ENCODE results near the gene RAD51B. TPM values are rescaled to one million over a fixed set of nuclear protein-coding genes. Genes with fewer than 3 reads are reported as not detected.
A peak's percentile ranks its signal among the peaks of the same experiment; 100 is the strongest.

The RAD51B gene
- total RNA-seq, 2 donors from 2014 or later, result 22.8 to 33.8 TPM

DNA sequence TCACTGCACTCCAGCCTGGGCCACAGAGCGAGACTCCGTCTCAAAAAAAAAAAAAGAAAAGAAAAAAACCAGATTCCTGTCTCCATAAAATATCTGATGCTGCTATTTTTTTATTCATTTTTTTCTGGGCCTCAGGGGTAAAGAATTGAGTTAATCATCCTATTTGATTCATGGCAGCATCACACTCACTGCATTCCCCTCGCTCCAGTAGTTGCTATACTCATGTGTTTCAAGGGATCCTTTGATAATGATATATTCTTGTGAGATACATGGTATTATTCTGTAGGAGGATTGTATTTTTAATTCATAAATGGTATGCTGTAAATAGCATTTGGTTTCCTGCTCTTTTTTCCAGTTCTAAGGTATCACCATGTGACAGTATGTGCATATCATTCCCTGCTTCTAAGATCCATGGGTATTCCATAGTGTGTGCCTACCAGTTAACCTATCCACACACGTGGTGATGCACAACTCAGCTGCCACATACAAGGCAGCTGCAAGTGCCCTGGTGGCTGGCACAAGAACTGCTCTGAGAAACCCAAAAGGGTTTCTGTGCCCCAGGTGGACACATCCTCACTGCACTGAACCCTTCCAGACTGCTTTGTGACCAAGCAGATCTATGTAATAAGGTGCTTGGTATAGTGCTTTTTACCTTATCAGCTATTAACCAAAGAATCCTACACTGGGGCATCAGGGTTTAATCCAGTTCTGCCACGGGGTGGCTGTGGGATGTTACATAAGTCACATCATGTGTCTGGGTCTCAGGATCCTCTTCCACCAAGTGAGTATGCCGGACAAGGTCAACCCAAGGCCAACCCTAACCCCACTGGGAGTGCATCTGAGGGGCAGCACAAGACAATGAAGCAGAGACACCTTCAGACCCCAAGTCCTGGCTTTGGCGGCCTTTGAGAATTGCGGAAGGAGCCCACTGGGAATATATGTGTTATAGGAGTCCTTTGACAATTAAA lies 898.7 kb downstream of the RAD51B start:
- no peak overlapping the region for H3K4me3 ChIP-seq (ENCODE audit: low read length)
- peak; percentile 64 for DNase-seq
- H3K27ac ChIP-seq (ENCODE audit: low read depth, low read length), result no peak overlapping the region
- 91 to 92% methylated on average over 8 of the region's 8 CpGs for WGBS, 2 experiments (ENCODE audit: insufficient coverage in 1 of 2, insufficient read length in 1 of 2)
- peaks cover 4% of the 10 kb centered on the region for H3K4me1 ChIP-seq (ENCODE audit: control insufficient read depth, insufficient read depth, low read length)
- Mint-ChIP-seq H3K27ac (no peak overlapping the region), H3K9me3 (peaks cover 4% of the 10 kb centered on the region), H3K4me3 (no peak overlapping the region), H3K36me3 (ENCODE audit: low read depth) (no peaks in the 10 kb centered on the region), H3K4me1 (peaks cover 20% of the 10 kb centered on the region), H3K27me3 (ENCODE audit: insufficient read depth) (no peaks in the 10 kb centered on the region)
- no peak overlapping the region for H3K9ac ChIP-seq (ENCODE audit: extremely low read depth, low read length, poor library complexity, severe bottlenecking)
- TF ChIP-seq, protein P1, sequence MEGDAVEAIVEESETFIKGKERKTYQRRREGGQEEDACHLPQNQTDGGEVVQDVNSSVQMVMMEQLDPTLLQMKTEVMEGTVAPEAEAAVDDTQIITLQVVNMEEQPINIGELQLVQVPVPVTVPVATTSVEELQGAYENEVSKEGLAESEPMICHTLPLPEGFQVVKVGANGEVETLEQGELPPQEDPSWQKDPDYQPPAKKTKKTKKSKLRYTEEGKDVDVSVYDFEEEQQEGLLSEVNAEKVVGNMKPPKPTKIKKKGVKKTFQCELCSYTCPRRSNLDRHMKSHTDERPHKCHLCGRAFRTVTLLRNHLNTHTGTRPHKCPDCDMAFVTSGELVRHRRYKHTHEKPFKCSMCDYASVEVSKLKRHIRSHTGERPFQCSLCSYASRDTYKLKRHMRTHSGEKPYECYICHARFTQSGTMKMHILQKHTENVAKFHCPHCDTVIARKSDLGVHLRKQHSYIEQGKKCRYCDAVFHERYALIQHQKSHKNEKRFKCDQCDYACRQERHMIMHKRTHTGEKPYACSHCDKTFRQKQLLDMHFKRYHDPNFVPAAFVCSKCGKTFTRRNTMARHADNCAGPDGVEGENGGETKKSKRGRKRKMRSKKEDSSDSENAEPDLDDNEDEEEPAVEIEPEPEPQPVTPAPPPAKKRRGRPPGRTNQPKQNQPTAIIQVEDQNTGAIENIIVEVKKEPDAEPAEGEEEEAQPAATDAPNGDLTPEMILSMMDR (conservative IDR thresholded peaks at IDR 0.05), result peak; percentile 70
- H3K36me3 ChIP-seq (ENCODE audit: control insufficient read depth, insufficient read depth, low read length), result no peaks in the 10 kb centered on the region
- no peaks in the 10 kb centered on the region for H3K27me3 ChIP-seq (ENCODE audit: control insufficient read depth, insufficient read depth, low read length, poor library complexity, severe bottlenecking)
- peaks cover 7% of the 10 kb centered on the region for H3K9me3 ChIP-seq (ENCODE audit: control insufficient read depth, low read length)

DNA sequence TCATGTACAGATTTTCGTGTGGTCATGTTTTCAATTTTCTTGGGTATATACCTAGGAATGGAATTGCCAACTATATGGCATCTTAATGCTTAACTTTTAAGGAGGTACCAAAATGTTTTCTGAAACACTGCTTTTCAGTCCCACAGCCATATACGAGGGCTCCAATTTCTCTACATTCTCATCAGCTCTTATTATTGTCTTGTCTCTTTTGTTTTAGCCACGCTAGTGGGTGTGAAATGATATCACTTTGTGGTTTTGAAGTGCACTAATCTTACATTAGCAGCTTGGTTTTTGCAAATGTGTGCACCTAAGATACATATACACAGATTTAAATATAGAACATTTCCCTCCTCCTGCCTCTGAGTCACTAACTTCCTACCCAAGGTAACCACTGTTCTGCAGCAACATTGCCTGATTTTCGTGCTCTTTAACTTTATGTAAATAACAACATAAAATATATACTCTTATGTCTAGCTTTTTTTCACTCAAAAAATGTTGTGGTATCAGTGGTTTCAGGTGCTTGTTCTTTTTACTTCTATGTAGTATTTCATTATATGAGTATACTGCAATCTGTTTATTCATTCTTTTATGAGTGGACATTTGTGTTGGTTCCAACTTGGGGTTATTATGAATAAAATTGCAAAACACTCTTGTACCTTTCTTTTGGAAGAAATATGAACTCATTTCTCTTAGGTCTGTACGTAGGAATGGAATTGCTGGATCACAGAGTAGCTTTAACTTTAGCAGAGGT lies 900.2 kb downstream of the RAD51B start:
- no peaks in the 10 kb centered on the region for H3K36me3 ChIP-seq (ENCODE audit: control insufficient read depth, insufficient read depth, low read length)
- no peaks in the 10 kb centered on the region for H3K36me3 Mint-ChIP-seq (ENCODE audit: low read depth)
- TF ChIP-seq, protein P1 (conservative IDR thresholded peaks at IDR 0.05), result no peak
- no peaks in the 10 kb centered on the region for H3K27me3 ChIP-seq (ENCODE audit: control insufficient read depth, insufficient read depth, low read length, poor library complexity, severe bottlenecking)
- peaks cover 5% of the 10 kb centered on the region for H3K4me1 ChIP-seq (ENCODE audit: control insufficient read depth, insufficient read depth, low read length)
- no peak overlapping the region for H3K4me3 ChIP-seq (ENCODE audit: low read length)
- H3K9me3 ChIP-seq (ENCODE audit: control insufficient read depth, low read length), result peaks cover 7% of the 10 kb centered on the region
- no peak overlapping the region for H3K27ac ChIP-seq (ENCODE audit: low read depth, low read length)
- 91 to 100% methylated on average over 2 to 5 of the region's 5 CpGs for WGBS, 2 experiments (ENCODE audit: insufficient coverage in 1 of 2, insufficient read length in 1 of 2)
- no peak overlapping the region for H3K9ac ChIP-seq (ENCODE audit: extremely low read depth, low read length, poor library complexity, severe bottlenecking)
- no peak for DNase-seq
- no peak overlapping the region for H3K4me3 Mint-ChIP-seq
- peaks cover 23% of the 10 kb centered on the region for H3K4me1 Mint-ChIP-seq
- H3K27me3 Mint-ChIP-seq (ENCODE audit: insufficient read depth), result no peaks in the 10 kb centered on the region
- H3K27ac Mint-ChIP-seq, result no peak overlapping the region
- peaks cover 4% of the 10 kb centered on the region for H3K9me3 Mint-ChIP-seq

DNA sequence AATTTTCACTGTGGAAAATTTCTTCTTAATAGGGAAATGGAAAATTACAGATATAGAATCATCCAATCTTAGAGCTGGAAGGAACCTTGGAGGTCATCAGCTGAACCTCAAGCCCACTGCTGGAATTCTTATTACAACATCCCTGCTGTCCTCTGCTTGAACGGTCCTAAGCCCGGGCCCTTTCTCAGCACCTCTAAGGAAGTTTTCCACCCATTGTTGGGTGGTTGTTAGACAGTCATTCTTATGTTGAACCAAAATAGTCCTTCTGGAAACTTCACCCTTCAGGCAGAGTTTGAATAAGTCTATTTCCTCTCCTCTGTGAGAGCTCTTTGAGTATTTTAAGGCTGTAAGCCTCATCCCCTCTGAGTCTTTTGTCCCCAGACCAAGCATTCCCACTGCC lies 902.6 kb downstream of the RAD51B start:
- TF ChIP-seq, protein P1 (conservative IDR thresholded peaks at IDR 0.05), result no peak
- peaks cover 5% of the 10 kb centered on the region for H3K4me1 ChIP-seq (ENCODE audit: control insufficient read depth, insufficient read depth, low read length)
- Mint-ChIP-seq H3K4me3 (no peak overlapping the region), H3K9me3 (peaks cover 4% of the 10 kb centered on the region), H3K27ac (no peak overlapping the region), H3K36me3 (ENCODE audit: low read depth) (no peaks in the 10 kb centered on the region), H3K4me1 (peaks cover 16% of the 10 kb centered on the region), H3K27me3 (ENCODE audit: insufficient read depth) (no peaks in the 10 kb centered on the region)
- peaks cover 7% of the 10 kb centered on the region for H3K9me3 ChIP-seq (ENCODE audit: control insufficient read depth, low read length)
- 60% methylated on average over 2 of the region's 2 CpGs; no CpG with 5 or more reads in 1 of the 2 experiments for WGBS, 2 experiments (ENCODE audit: insufficient coverage in 1 of 2, insufficient read length in 1 of 2)
- H3K36me3 ChIP-seq (ENCODE audit: control insufficient read depth, insufficient read depth, low read length), result no peaks in the 10 kb centered on the region
- DNase-seq, result no peak
- H3K27me3 ChIP-seq (ENCODE audit: control insufficient read depth, insufficient read depth, low read length, poor library complexity, severe bottlenecking), result no peaks in the 10 kb centered on the region
- H3K9ac ChIP-seq (ENCODE audit: extremely low read depth, low read length, poor library complexity, severe bottlenecking), result no peak overlapping the region
- no peak overlapping the region for H3K4me3 ChIP-seq (ENCODE audit: low read length)
- H3K27ac ChIP-seq (ENCODE audit: low read depth, low read length), result no peak overlapping the region

Data from endodermal cell (in vitro differentiated cells).